ENCODE data around the gene MPZL2. TPM values are rescaled to one million over a fixed set of nuclear protein-coding genes. Genes with fewer than 3 reads are reported as not detected.

The MPZL2 gene
- total and polyA plus RNA-seq, 2 of the 8 experiments (the other 6 are each of a cell fraction or from before 2014, with no cell fraction given), result 2.4 to 3.2 TPM

DNA sequence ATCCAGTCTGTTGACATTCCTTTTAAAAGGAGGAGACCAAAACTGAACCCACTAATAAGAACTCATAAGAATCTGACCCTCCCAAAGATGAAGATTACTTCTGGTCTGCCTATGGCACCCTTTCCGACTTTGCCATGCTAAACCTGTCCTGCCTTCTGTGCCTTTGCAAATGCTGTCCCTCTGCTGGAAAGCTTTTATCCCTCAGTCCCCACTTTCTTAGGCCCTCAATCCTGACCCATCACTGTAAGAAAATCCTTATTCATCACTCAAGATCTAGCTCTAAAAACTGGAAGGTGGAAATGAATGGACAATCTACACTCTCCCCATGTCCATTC, 22.4 kb downstream of the MPZL2 start (continued):
- TF ChIP-seq KDM4A (IDR thresholded peaks at IDR 0.05; ENCODE audit: low read depth, low read length, severe bottlenecking), result no peak
- no peak for TF ChIP-seq JUN (IDR thresholded peaks at IDR 0.05; ENCODE audit: low read depth, low read length)

Data from H1 (cell line).